ENCODE results near the gene S100A2.
"Not testable (repeated sequence)": the region's sequence is repeated elsewhere in the genome, so short reads cannot be mapped to it uniquely, and the experiment has no call there.

S100A2 gene

GRCh38 chr1:153520818-153521476, 44.7 kb downstream of the S100A2 start:
- Histone ChIP-seq H3F3A (ENCODE audit: low read depth) (no peaks in the 10 kb centered on the region), H3K9me2 (replicated peaks; ENCODE audit: low read depth, low read length) (no peaks in the 10 kb centered on the region), H3K4me3 (ENCODE audit: low read length, poor library complexity, severe bottlenecking) (no peak overlapping the region), H3K4me2 (ENCODE audit: low read depth, low read length, poor library complexity, severe bottlenecking) (no peak overlapping the region), H4K20me1 (ENCODE audit: insufficient read depth, low read length, poor library complexity, severe bottlenecking) (no peaks in the 10 kb centered on the region), H3K4me1 (ENCODE audit: insufficient read depth, low read length, poor library complexity, severe bottlenecking) (peaks cover 5% of the 10 kb centered on the region), H2AFZ (ENCODE audit: low read length) (no peak overlapping the region), H3K36me3 (ENCODE audit: insufficient read depth, low read length) (no peaks in the 10 kb centered on the region), H3K79me2 (ENCODE audit: insufficient read depth, low read length) (no peaks in the 10 kb centered on the region), H3K27me3 (ENCODE audit: insufficient read depth, low read length, poor library complexity, severe bottlenecking) (no peaks in the 10 kb centered on the region), H3K9me3 (ENCODE audit: insufficient read depth, low read depth, low read length) (no peaks in the 10 kb centered on the region), H3K9ac (ENCODE audit: low read depth, low read length, poor library complexity, severe bottlenecking) (no peak overlapping the region)
- TF ChIP-seq CTCF (conservative IDR thresholded peaks at IDR 0.05; ENCODE audit: low read length) (no peak), EZH2phosphoT487 (IDR thresholded peaks at IDR 0.05; ENCODE audit: borderline replicate concordance) (no peak)

- H2AFZ ChIP-seq (ENCODE audit: low read length); H3K9me2 ChIP-seq (replicated peaks; ENCODE audit: low read depth, low read length); H3K4me2 ChIP-seq (ENCODE audit: low read depth, low read length, poor library complexity, severe bottlenecking); H3K9me3 ChIP-seq (ENCODE audit: insufficient read depth, low read depth, low read length); H3F3A ChIP-seq (ENCODE audit: low read depth); H3K27me3 ChIP-seq (ENCODE audit: insufficient read depth, low read length, poor library complexity, severe bottlenecking); H3K9ac ChIP-seq (ENCODE audit: low read depth, low read length, poor library complexity, severe bottlenecking); H4K20me1 ChIP-seq (ENCODE audit: insufficient read depth, low read length, poor library complexity, severe bottlenecking); H3K4me3 ChIP-seq (ENCODE audit: low read length, poor library complexity, severe bottlenecking); H3K79me2 ChIP-seq (ENCODE audit: insufficient read depth, low read length); H3K36me3 ChIP-seq (ENCODE audit: insufficient read depth, low read length): not testable (repeated sequence)
- H3K4me1 ChIP-seq (ENCODE audit: insufficient read depth, low read length, poor library complexity, severe bottlenecking), result peaks cover 11% of the 10 kb centered on the region
Observed at GRCh38 chr1:153520137-153520691, 45.4 kb downstream of the S100A2 start.

- no peaks in the 10 kb centered on the region for H3K36me3 ChIP-seq (ENCODE audit: insufficient read depth, low read length)
- no peaks in the 10 kb centered on the region for H3F3A ChIP-seq (ENCODE audit: low read depth)
- no peak overlapping the region for H3K9ac ChIP-seq (ENCODE audit: low read depth, low read length, poor library complexity, severe bottlenecking)
- H2AFZ ChIP-seq (ENCODE audit: low read length), result no peak overlapping the region
- H3K79me2 ChIP-seq (ENCODE audit: insufficient read depth, low read length), result no peaks in the 10 kb centered on the region
- H3K9me3 ChIP-seq (ENCODE audit: insufficient read depth, low read depth, low read length), result no peaks in the 10 kb centered on the region
- TF ChIP-seq EZH2phosphoT487 (IDR thresholded peaks at IDR 0.05; ENCODE audit: borderline replicate concordance) (no peak), CTCF (conservative IDR thresholded peaks at IDR 0.05; ENCODE audit: low read length) (no peak)
- H3K4me3 ChIP-seq (ENCODE audit: low read length, poor library complexity, severe bottlenecking), result no peak overlapping the region
- H3K4me1 ChIP-seq (ENCODE audit: insufficient read depth, low read length, poor library complexity, severe bottlenecking), result peaks cover 12% of the 10 kb centered on the region
- H3K9me2 ChIP-seq (replicated peaks; ENCODE audit: low read depth, low read length), result no peaks in the 10 kb centered on the region
- no peaks in the 10 kb centered on the region for H3K27me3 ChIP-seq (ENCODE audit: insufficient read depth, low read length, poor library complexity, severe bottlenecking)
- H4K20me1 ChIP-seq (ENCODE audit: insufficient read depth, low read length, poor library complexity, severe bottlenecking), result no peaks in the 10 kb centered on the region
- no peak overlapping the region for H3K4me2 ChIP-seq (ENCODE audit: low read depth, low read length, poor library complexity, severe bottlenecking)
Observed at GRCh38 chr1:153519242-153519641, 46.4 kb downstream of the S100A2 start.
